GM06990 (cell line): Measurements from ENCODE around the gene HYAL2.

ENCODE experiments used
- DNase-seq: peaks from one replicate; pipeline ENCODE4 v3.0.0-alpha.2; 2011; ENCODE audit not compliant: insufficient read length; ENCODE audit errors: extremely low read depth
- H3K27me3 ChIP-seq: replicated peaks from 2 replicates; pipeline ENCODE4 v1.6.0; 2011; ENCODE audit warnings: low read length; ENCODE audit not compliant: control insufficient read depth, insufficient read depth
- H3K36me3 ChIP-seq: 2 replicates; pipeline ENCODE4 v1.5.1; 2011; ENCODE audit warnings: low read length; ENCODE audit not compliant: control insufficient read depth, insufficient read depth
- H3K4me3 ChIP-seq: replicated peaks from 2 replicates; pipeline ENCODE4 v1.5.1; 2011; ENCODE audit warnings: low read depth, mild to moderate bottlenecking, control low read depth, low read length
- CTCF ChIP-seq: IDR thresholded peaks from 2 replicates; pipeline ENCODE4 v1.5.1; 2011; ENCODE audit warnings: low read length, control low read depth, mild to moderate bottlenecking, inconsistent platforms; ENCODE audit not compliant: insufficient read depth, poor library complexity, severe bottlenecking

The HYAL2 gene

GRCh38 chr3:50268703-50269451 lies 53.7 kb downstream of the HYAL2 start, which contains the start of gene SEMA3B:
Gene SEMA3B, plus strand, starts transcription at chr3:50269147. Its CDS starts 94 bp downstream, at chr3:50269241.
- Histone ChIP-seq H3K36me3 (no peaks in the 10 kb centered on the region), H3K4me3 (no peak within 1 kb of the TSS), H3K27me3 (no peaks in the 10 kb centered on the region; the same call in 1 of the 2 replicates)
- no peak for DNase-seq
- no peak for TF ChIP-seq CTCF

- no peak overlapping the region for H3K4me3 ChIP-seq
- no peak for DNase-seq
- H3K36me3 ChIP-seq, result no peaks in the 10 kb centered on the region
- no peaks in the 10 kb centered on the region for H3K27me3 ChIP-seq
- no peak for TF ChIP-seq CTCF
These were observed 54.3 kb downstream of the HYAL2 start for GRCh38 chr3:50268276-50268675.
